ENCODE data around the gene UBL4B.

DNA sequence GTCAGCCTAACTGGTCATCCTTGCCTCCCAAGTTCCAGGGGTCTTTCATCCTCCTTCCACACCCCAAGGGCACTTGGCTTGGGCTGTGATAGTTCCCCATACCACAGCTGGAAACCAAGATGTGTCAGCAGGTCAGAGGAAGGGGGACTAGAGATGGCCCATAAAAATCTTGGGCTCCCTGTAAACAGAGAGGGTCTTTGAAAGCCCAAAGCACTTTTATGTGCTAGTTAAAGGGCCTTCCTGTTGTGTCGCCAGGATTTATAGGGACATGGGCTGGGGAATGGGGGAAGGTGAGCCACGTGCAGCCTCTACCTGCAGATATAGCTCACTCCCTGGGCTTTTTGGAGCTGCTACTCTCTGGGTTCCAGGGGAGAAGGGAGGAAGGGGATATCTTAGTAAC, 11.9 kb upstream of the UBL4B start:
- TF ChIP-seq YY1 (IDR thresholded peaks at IDR 0.05; ENCODE audit: insufficient read depth, insufficient read length) (no peak), SUZ12 (IDR thresholded peaks at IDR 0.05; ENCODE audit: extremely low read depth, insufficient read depth, insufficient read length) (no peak), ZNF274 (IDR thresholded peaks at IDR 0.05; ENCODE audit: low read depth, low read length) (no peak)

Measured in NT2/D1 (cell line).